ENCODE measurements around the gene FKBP6. TPM values are rescaled to one million over a fixed set of nuclear protein-coding genes. Genes with fewer than 3 reads are reported as not detected.

The FKBP6 gene
- total RNA-seq, 1 experiment from 2014 or later = not detected

DNA sequence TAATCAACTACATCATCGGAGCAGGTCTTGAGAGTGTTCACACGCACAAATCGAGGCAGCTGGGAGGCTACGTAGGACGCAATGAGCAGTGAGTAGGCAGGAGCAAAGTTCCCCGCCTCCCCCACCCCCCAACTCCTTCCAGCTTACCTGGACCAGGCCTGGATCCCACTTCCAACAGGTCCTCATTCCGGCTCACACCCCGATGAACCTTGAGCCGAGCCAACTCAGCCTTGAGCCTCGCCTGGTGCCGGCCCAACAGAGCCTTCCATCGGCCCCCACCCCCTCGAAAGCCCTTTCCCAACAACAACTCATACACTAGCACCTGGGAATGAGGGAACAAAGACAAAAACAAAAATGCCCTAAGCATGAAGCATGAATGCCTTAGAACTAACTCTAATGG is 20.5 kb upstream of the FKBP6 start:
- Mint-ChIP-seq H3K27me3 (ENCODE audit: low read depth) (peaks cover 17% of the 10 kb centered on the region), H3K4me1 (peaks cover 11 to 13% of the 10 kb centered on the region in 2 experiments), H3K36me3 (ENCODE audit: insufficient read depth in 1 of 3, low read depth in 3 of 3) (peaks cover 18 to 44% (median 43%) of the 10 kb centered on the region in 3 experiments; a peak in 6 of 7 replicates), H3K9me3 (peaks cover 2 to 4% of the 10 kb centered on the region in 2 experiments; a peak in 2 of 5 replicates), H3K4me3 (peak overlapping the region; percentile 87 to 96), H3K27ac (peak overlapping the region in 2 of 3 experiments; percentile 11 to 80; a peak in 2 of 7 replicates)
- Histone ChIP-seq H2BK5ac (ENCODE audit: insufficient read length, low read length) (no peak overlapping the region), H3K79me2 (ENCODE audit: insufficient read depth, low read length) (peaks cover 2% of the 10 kb centered on the region; the same call in 1 of the 2 replicates), H3T11ph (ENCODE audit: low read length) (no peak overlapping the region), H2BK15ac (ENCODE audit: low read depth, low read length) (no peak overlapping the region), H2AK5ac (ENCODE audit: insufficient read length, low read length) (no peak overlapping the region), H3K4me1 (ENCODE audit: insufficient read depth, low read length) (no peaks in the 10 kb centered on the region; the same call in 1 of the 2 replicates), H3K56ac (ENCODE audit: insufficient read length, low read depth, low read length) (no peak overlapping the region), H4K20me1 (ENCODE audit: control insufficient read depth, insufficient read depth, insufficient read length) (no peaks in the 10 kb centered on the region), H3K4ac (ENCODE audit: low read depth, low read length) (no peak overlapping the region), H3K14ac (ENCODE audit: insufficient read depth, low read length) (no peak overlapping the region), H3K27me3 (ENCODE audit: insufficient read depth, low read length) (no peaks in the 10 kb centered on the region), H3K23ac (ENCODE audit: insufficient read length, low read depth, low read length) (no peak overlapping the region), H4K91ac (ENCODE audit: insufficient read length, low read depth, low read length) (no peak overlapping the region), H3K18ac (ENCODE audit: insufficient read length, low read depth, low read length) (no peak overlapping the region), H3K4me2 (ENCODE audit: insufficient read depth, insufficient read length, low read length) (peak overlapping the region; percentile 80), H3K9me3 (ENCODE audit: control insufficient read depth, low read depth, low read length) (no peaks in the 10 kb centered on the region), H2BK20ac (ENCODE audit: low read depth, low read length, poor library complexity, severe bottlenecking) (no peak overlapping the region), H3K79me1 (ENCODE audit: insufficient read depth, low read depth, low read length, poor library complexity, severe bottlenecking) (peaks cover 3% of the 10 kb centered on the region), H4K5ac (ENCODE audit: insufficient read length, low read depth, low read length) (no peak overlapping the region), H3K9ac (ENCODE audit: extremely low read depth, insufficient read length, low read length) (no peak overlapping the region), H2BK120ac (ENCODE audit: low read depth, low read length, poor library complexity, severe bottlenecking) (no peak overlapping the region), H4K8ac (replicated peaks; ENCODE audit: insufficient read length, low read depth, low read length) (no peak overlapping the region), H3K27ac (ENCODE audit: insufficient read length, low read depth, low read length) (no peak overlapping the region), H2AFZ (ENCODE audit: low read length) (no peak overlapping the region), H2BK12ac (ENCODE audit: insufficient read length, low read depth, low read length) (no peak overlapping the region), H3K23me2 (ENCODE audit: insufficient read length, low read depth, low read length, poor library complexity, severe bottlenecking) (no peaks in the 10 kb centered on the region)
- DNase-seq = no peak
- no CpG with 5 or more reads among the region's 13 CpGs for WGBS (ENCODE audit: extremely low coverage, insufficient read length, low lambda C conversion rate)
- TF ChIP-seq, protein P1, sequence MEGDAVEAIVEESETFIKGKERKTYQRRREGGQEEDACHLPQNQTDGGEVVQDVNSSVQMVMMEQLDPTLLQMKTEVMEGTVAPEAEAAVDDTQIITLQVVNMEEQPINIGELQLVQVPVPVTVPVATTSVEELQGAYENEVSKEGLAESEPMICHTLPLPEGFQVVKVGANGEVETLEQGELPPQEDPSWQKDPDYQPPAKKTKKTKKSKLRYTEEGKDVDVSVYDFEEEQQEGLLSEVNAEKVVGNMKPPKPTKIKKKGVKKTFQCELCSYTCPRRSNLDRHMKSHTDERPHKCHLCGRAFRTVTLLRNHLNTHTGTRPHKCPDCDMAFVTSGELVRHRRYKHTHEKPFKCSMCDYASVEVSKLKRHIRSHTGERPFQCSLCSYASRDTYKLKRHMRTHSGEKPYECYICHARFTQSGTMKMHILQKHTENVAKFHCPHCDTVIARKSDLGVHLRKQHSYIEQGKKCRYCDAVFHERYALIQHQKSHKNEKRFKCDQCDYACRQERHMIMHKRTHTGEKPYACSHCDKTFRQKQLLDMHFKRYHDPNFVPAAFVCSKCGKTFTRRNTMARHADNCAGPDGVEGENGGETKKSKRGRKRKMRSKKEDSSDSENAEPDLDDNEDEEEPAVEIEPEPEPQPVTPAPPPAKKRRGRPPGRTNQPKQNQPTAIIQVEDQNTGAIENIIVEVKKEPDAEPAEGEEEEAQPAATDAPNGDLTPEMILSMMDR (conservative IDR thresholded peaks at IDR 0.05) = no peak
